Activated B cell treated with CpG ODN at 0.5 μM for 24 hours (primary cell): Measurements from ENCODE around the gene CELF4. TPM values are rescaled to one million over a fixed set of nuclear protein-coding genes. Genes with fewer than 3 reads are reported as not detected.

Experiments
- ATAC-seq: fragments of 200-7000 bp; cut with Tn5 transposase; one replicate; pipeline ENCODE4 v1.10.0; 2021; ENCODE audit warnings: low read depth, mild to moderate bottlenecking, moderate library complexity
- CTCF ChIA-PET: fragments of 350-600 bp; sonication (Branson Sonifier 250); formaldehyde crosslinking; loops from one replicate; lab custom pipeline; 2021; ENCODE audit warnings: antibody characterized with exemption; lab: Charles Lee
- POLR2A ChIA-PET: fragments of 350-600 bp; sonication (Branson Sonifier 250); formaldehyde crosslinking; loops from one replicate; lab custom pipeline; 2021; ENCODE audit warnings: antibody characterized with exemption; lab: Charles Lee
- DNase-seq: peaks from one replicate; pipeline ENCODE4 v3.0.0; 2022
- H3K27ac Mint-ChIP-seq: one replicate; pipeline ENCODE4 v1.8.0; 2020; ENCODE audit warnings: mixed read lengths
- H3K27me3 Mint-ChIP-seq: one replicate; pipeline ENCODE4 v1.8.0; 2021; ENCODE audit warnings: mixed read lengths
- H3K36me3 Mint-ChIP-seq: one replicate; pipeline ENCODE4 v1.8.0; 2021; ENCODE audit warnings: low read depth, mixed read lengths
- H3K4me1 Mint-ChIP-seq: one replicate; pipeline ENCODE4 v1.8.0; 2021; ENCODE audit warnings: mixed read lengths
- H3K4me3 Mint-ChIP-seq: one replicate; pipeline ENCODE4 v1.8.0; 2020; ENCODE audit warnings: mild to moderate bottlenecking, mixed read lengths
- H3K9me3 Mint-ChIP-seq: one replicate; pipeline ENCODE4 v1.8.0; 2020; ENCODE audit warnings: mixed read lengths
- CTCF ChIP-seq: fragments of 200-600 bp; IDR thresholded peaks from one replicate; pipeline ENCODE4 v1.8.0; 2022; ENCODE audit warnings: antibody characterized with exemption, mild to moderate bottlenecking
- intact Hi-C: fragments of 100-400 bp; cut with micrococcal nuclease; formaldehyde crosslinking; loops from one replicate; pipeline ENCODE4 v1.15.1; 2024
- total RNA-seq: library from RNA; stranded (reverse); gene quantifications from 2 replicates; pipeline ENCODE4 v1.2.3, GENCODE V29; 2022

CELF4 gene
- total RNA-seq, 1 donor from 2014 or later, result not detected

- H3K27me3 Mint-ChIP-seq, result peaks cover under 1% of the 10 kb centered on the region
- ChIA-PET POLR2A (no interaction called here), CTCF (no interaction called here)
- no peak for TF ChIP-seq CTCF
- no peaks in the 10 kb centered on the region for H3K9me3 Mint-ChIP-seq
- ATAC-seq, result no peak
- no peak for DNase-seq
- intact Hi-C loops, result no loop called here
- H3K4me3 Mint-ChIP-seq, result no peak overlapping the region
- no peak overlapping the region for H3K27ac Mint-ChIP-seq
- no peaks in the 10 kb centered on the region for H3K36me3 Mint-ChIP-seq
- H3K4me1 Mint-ChIP-seq, result no peaks in the 10 kb centered on the region
These were observed 209.8 kb downstream of the CELF4 start for GRCh38 chr18:37355772-37356171.

- DNase-seq (no peak), ATAC-seq (no peak)
- Mint-ChIP-seq H3K27me3 (no peaks in the 10 kb centered on the region), H3K9me3 (no peaks in the 10 kb centered on the region), H3K4me3 (no peak overlapping the region), H3K36me3 (no peaks in the 10 kb centered on the region), H3K4me1 (no peaks in the 10 kb centered on the region), H3K27ac (no peak overlapping the region)
- POLR2A ChIA-PET, result no interaction called here
- CTCF ChIA-PET, result no interaction called here
- TF ChIP-seq CTCF, result no peak
- intact Hi-C loops, result no loop called here
These were observed 214.5 kb downstream of the CELF4 start for GRCh38 chr18:37351110-37351509.

GRCh38 chr18:37348729-37349128 is 216.9 kb downstream of the CELF4 start:
- no peak for TF ChIP-seq CTCF
- Mint-ChIP-seq H3K36me3 (no peaks in the 10 kb centered on the region), H3K27me3 (peaks cover 8% of the 10 kb centered on the region), H3K9me3 (no peaks in the 10 kb centered on the region), H3K27ac (no peak overlapping the region), H3K4me3 (no peak overlapping the region), H3K4me1 (no peaks in the 10 kb centered on the region)
- ChIA-PET POLR2A (no interaction called here), CTCF (no interaction called here)
- DNase-seq, result no peak
- ATAC-seq, result no peak
- intact Hi-C loops, result no loop called here

GRCh38 chr18:37346048-37346447 is 219.6 kb downstream of the CELF4 start:
- Mint-ChIP-seq H3K36me3 (no peaks in the 10 kb centered on the region), H3K4me3 (no peak overlapping the region), H3K27me3 (peaks cover 10% of the 10 kb centered on the region), H3K9me3 (no peaks in the 10 kb centered on the region), H3K4me1 (no peaks in the 10 kb centered on the region), H3K27ac (no peak overlapping the region)
- ChIA-PET CTCF (no interaction called here), POLR2A (no interaction called here)
- TF ChIP-seq CTCF, result no peak
- intact Hi-C loops, result no loop called here
- ATAC-seq, result no peak
- DNase-seq, result no peak

GRCh38 chr18:37343542-37343851 is 222.1 kb downstream of the CELF4 start:
- CTCF ChIA-PET, result interaction anchor here (1.0 kb wide), 2 partner anchors 8 to 16 kb away, joined by 3 read pairs; no protein-coding TSS in a partner anchor
- POLR2A ChIA-PET, result no interaction called here
- Mint-ChIP-seq H3K9me3 (no peaks in the 10 kb centered on the region), H3K36me3 (no peaks in the 10 kb centered on the region), H3K4me3 (no peak overlapping the region), H3K27ac (no peak overlapping the region), H3K27me3 (peaks cover 10% of the 10 kb centered on the region), H3K4me1 (no peaks in the 10 kb centered on the region)
- intact Hi-C loops, result no loop called here
- no peak for ATAC-seq
- DNase-seq, result no peak
- no peak for TF ChIP-seq CTCF
